Activated CD4-positive, alpha-beta memory T cell treated with anti-CD3 and anti-CD28 coated beads, Interleukin-2, amount 10 ng/mL, durations not matched to agents 7 days and 5 days (primary cell): ENCODE results near the gene RIMBP2. TPM values are rescaled to one million over a fixed set of nuclear protein-coding genes. Genes with fewer than 3 reads are reported as not detected.

Experiments used
- CTCF ChIA-PET: fragments of 350-600 bp; sonication (Branson Sonifier 250); formaldehyde crosslinking; loops from one replicate; lab custom pipeline; 2021; ENCODE audit warnings: antibody characterized with exemption, inconsistent platforms; lab: Charles Lee
- POLR2A ChIA-PET: fragments of 350-600 bp; sonication (Branson Sonifier 250); formaldehyde crosslinking; loops from one replicate; lab custom pipeline; 2021; ENCODE audit warnings: antibody characterized with exemption; lab: Charles Lee
- DNase-seq: peaks from one replicate; pipeline ENCODE4 v3.0.0-alpha.2; 2020
- H3K27ac Mint-ChIP-seq: one replicate; pipeline ENCODE4 v1.8.0; 2021; ENCODE audit warnings: mild to moderate bottlenecking, mixed read lengths
- H3K27me3 Mint-ChIP-seq: one replicate; pipeline ENCODE4 v1.8.0; 2021; ENCODE audit warnings: mixed read lengths
- H3K36me3 Mint-ChIP-seq: one replicate; pipeline ENCODE4 v1.8.0; 2021; ENCODE audit warnings: low read depth, mixed read lengths
- H3K4me1 Mint-ChIP-seq: one replicate; pipeline ENCODE4 v1.8.0; 2021; ENCODE audit warnings: mixed read lengths
- H3K4me3 Mint-ChIP-seq: one replicate; pipeline ENCODE4 v1.8.0; 2021; ENCODE audit warnings: mild to moderate bottlenecking, mixed read lengths
- H3K9me3 Mint-ChIP-seq: one replicate; pipeline ENCODE4 v1.8.0; 2021; ENCODE audit warnings: mixed read lengths
- total RNA-seq, 2 experiments: library from RNA; stranded (reverse); gene quantifications; one replicate each; pipeline ENCODE4 v1.2.3, GENCODE V29; 2021

RIMBP2 gene
- total RNA-seq, 2 experiments from 2014 or later: not detected

- peaks cover 2% of the 10 kb centered on the region for H3K9me3 Mint-ChIP-seq
- no peaks in the 10 kb centered on the region for H3K27me3 Mint-ChIP-seq
- ChIA-PET CTCF (no interaction called here), POLR2A (no interaction called here)
- no peak overlapping the region for H3K4me3 Mint-ChIP-seq
- H3K36me3 Mint-ChIP-seq: no peaks in the 10 kb centered on the region
- no peaks in the 10 kb centered on the region for H3K4me1 Mint-ChIP-seq
- DNase-seq: no peak
- no peak overlapping the region for H3K27ac Mint-ChIP-seq
Observed at GRCh38 chr12:130364578-130364977, 351.5 kb downstream of the RIMBP2 start.

GRCh38 chr12:130362060-130362459 lies 354.0 kb downstream of the RIMBP2 start:
- Mint-ChIP-seq H3K9me3 (peaks cover 2% of the 10 kb centered on the region), H3K4me3 (no peak overlapping the region), H3K36me3 (no peaks in the 10 kb centered on the region), H3K27me3 (no peaks in the 10 kb centered on the region), H3K4me1 (no peaks in the 10 kb centered on the region), H3K27ac (no peak overlapping the region)
- CTCF ChIA-PET: no interaction called here
- no peak for DNase-seq
- POLR2A ChIA-PET: no interaction called here

- DNase-seq: no peak
- Mint-ChIP-seq H3K27ac (no peak overlapping the region), H3K36me3 (no peaks in the 10 kb centered on the region), H3K4me3 (no peak overlapping the region), H3K9me3 (no peaks in the 10 kb centered on the region), H3K27me3 (peaks cover 2% of the 10 kb centered on the region), H3K4me1 (no peaks in the 10 kb centered on the region)
- CTCF ChIA-PET: interaction anchor here (0.9 kb wide), 1 partner anchor 333 kb away, joined by 3 read pairs; no protein-coding TSS in a partner anchor
- POLR2A ChIA-PET: no interaction called here
Observed at GRCh38 chr12:130357729-130358330, 358.3 kb downstream of the RIMBP2 start.

GRCh38 chr12:130357241-130357640 lies 358.9 kb downstream of the RIMBP2 start:
- Mint-ChIP-seq H3K36me3 (no peaks in the 10 kb centered on the region), H3K27me3 (peaks cover 2% of the 10 kb centered on the region), H3K27ac (no peak overlapping the region), H3K4me3 (no peak overlapping the region), H3K4me1 (no peaks in the 10 kb centered on the region), H3K9me3 (no peaks in the 10 kb centered on the region)
- DNase-seq: no peak
- POLR2A ChIA-PET: no interaction called here
- CTCF ChIA-PET: no interaction called here

GRCh38 chr12:130356222-130356621 lies 359.9 kb downstream of the RIMBP2 start:
- ChIA-PET CTCF (no interaction called here), POLR2A (no interaction called here)

GRCh38 chr12:130354407-130354806 lies 361.7 kb downstream of the RIMBP2 start:
- DNase-seq: no peak
- no peak overlapping the region for H3K4me3 Mint-ChIP-seq
- no peaks in the 10 kb centered on the region for H3K4me1 Mint-ChIP-seq
- ChIA-PET CTCF (no interaction called here), POLR2A (no interaction called here)
- peaks cover 2% of the 10 kb centered on the region for H3K27me3 Mint-ChIP-seq
- H3K9me3 Mint-ChIP-seq: no peaks in the 10 kb centered on the region
- no peak overlapping the region for H3K27ac Mint-ChIP-seq
- H3K36me3 Mint-ChIP-seq: no peaks in the 10 kb centered on the region

More at GRCh38 chr12:130356222-130356621, 359.9 kb downstream of the RIMBP2 start:
- no peak overlapping the region for H3K4me3 Mint-ChIP-seq
- H3K27me3 Mint-ChIP-seq: peaks cover 2% of the 10 kb centered on the region
- no peaks in the 10 kb centered on the region for H3K4me1 Mint-ChIP-seq
- H3K9me3 Mint-ChIP-seq: no peaks in the 10 kb centered on the region
- H3K27ac Mint-ChIP-seq: no peak overlapping the region
- H3K36me3 Mint-ChIP-seq: no peaks in the 10 kb centered on the region
- no peak for DNase-seq

- Mint-ChIP-seq H3K27me3 (peaks cover 2% of the 10 kb centered on the region), H3K4me3 (no peak overlapping the region), H3K36me3 (no peaks in the 10 kb centered on the region), H3K9me3 (no peaks in the 10 kb centered on the region), H3K4me1 (no peaks in the 10 kb centered on the region), H3K27ac (no peak overlapping the region)
- ChIA-PET CTCF (no interaction called here), POLR2A (no interaction called here)
- DNase-seq: no peak
Observed at GRCh38 chr12:130353081-130353480, 363.0 kb downstream of the RIMBP2 start.

GRCh38 chr12:130351326-130351725 lies 364.8 kb downstream of the RIMBP2 start:
- no peak overlapping the region for H3K27ac Mint-ChIP-seq
- CTCF ChIA-PET: no interaction called here
- no peaks in the 10 kb centered on the region for H3K9me3 Mint-ChIP-seq
- H3K4me3 Mint-ChIP-seq: no peak overlapping the region
- no peaks in the 10 kb centered on the region for H3K36me3 Mint-ChIP-seq
- DNase-seq: no peak
- peaks cover 2% of the 10 kb centered on the region for H3K27me3 Mint-ChIP-seq
- POLR2A ChIA-PET: no interaction called here
- no peaks in the 10 kb centered on the region for H3K4me1 Mint-ChIP-seq

- H3K4me1 Mint-ChIP-seq: no peaks in the 10 kb centered on the region
- POLR2A ChIA-PET: no interaction called here
- H3K36me3 Mint-ChIP-seq: no peaks in the 10 kb centered on the region
- H3K9me3 Mint-ChIP-seq: no peaks in the 10 kb centered on the region
- no peak overlapping the region for H3K4me3 Mint-ChIP-seq
- H3K27me3 Mint-ChIP-seq: peaks cover 2% of the 10 kb centered on the region
- H3K27ac Mint-ChIP-seq: no peak overlapping the region
- CTCF ChIA-PET: no interaction called here
- DNase-seq: no peak
Observed at GRCh38 chr12:130350715-130351114, 365.4 kb downstream of the RIMBP2 start.

- CTCF ChIA-PET: no interaction called here
- Mint-ChIP-seq H3K36me3 (no peaks in the 10 kb centered on the region), H3K27me3 (no peaks in the 10 kb centered on the region), H3K27ac (no peak overlapping the region), H3K9me3 (no peaks in the 10 kb centered on the region), H3K4me3 (no peak overlapping the region), H3K4me1 (no peaks in the 10 kb centered on the region)
- POLR2A ChIA-PET: no interaction called here
- no peak for DNase-seq
Observed at GRCh38 chr12:130347588-130347987, 368.5 kb downstream of the RIMBP2 start.

Other genes starting within 250 kb of the RIMBP2 start
- gene STX2, start 123.0 kb upstream of the RIMBP2 start, total RNA-seq: 10 to 100 TPM; 22.4 to 23.0 TPM
- gene RAN, start 155.8 kb upstream of the RIMBP2 start, total RNA-seq: 100 to 1,000 TPM; 932 to 936 TPM
- gene ADGRD1, start 237.6 kb upstream of the RIMBP2 start, total RNA-seq: under 1 TPM in 1 of 2 experiments, not detected in 1; 0.23 TPM